HG03095 (cell line): ENCODE results near the gene FAM120A.
A peak's percentile ranks its signal among the peaks of the same experiment; 100 is the strongest.

Experiments
- ATAC-seq: cut with Tn5 transposase; IDR thresholded peaks from one replicate; pipeline ENCODE4 v1.9.1; 2021; ENCODE audit warnings: moderate library complexity; ENCODE audit not compliant: unreplicated experiment

Gene FAM120A

DNA sequence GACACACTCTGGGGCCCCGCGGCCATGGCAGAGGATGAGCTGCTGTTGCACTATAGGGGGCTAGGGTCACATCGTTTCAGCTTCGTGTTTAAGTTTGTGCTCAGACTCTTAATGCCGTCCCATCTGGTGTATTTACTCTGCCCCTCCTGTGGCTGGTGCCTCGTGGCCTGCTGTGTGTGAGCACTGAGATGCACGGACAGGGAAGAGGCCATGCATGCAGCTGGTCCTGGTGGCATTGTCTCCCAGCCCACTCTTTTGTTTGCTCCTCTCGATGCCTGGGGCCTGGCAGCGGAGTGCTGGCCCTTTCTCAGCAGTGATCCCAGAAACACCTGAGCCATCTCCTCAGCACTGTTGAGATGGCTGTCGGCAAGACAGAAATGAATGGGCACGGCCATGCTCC is 94.9 kb downstream of the FAM120A start:
- no peak for ATAC-seq

- no peak for ATAC-seq
These were observed 98.1 kb downstream of the FAM120A start for GRCh38 chr9:93549611-93550010.

- no peak for ATAC-seq
These were observed 101.4 kb downstream of the FAM120A start for GRCh38 chr9:93552923-93553322.

DNA sequence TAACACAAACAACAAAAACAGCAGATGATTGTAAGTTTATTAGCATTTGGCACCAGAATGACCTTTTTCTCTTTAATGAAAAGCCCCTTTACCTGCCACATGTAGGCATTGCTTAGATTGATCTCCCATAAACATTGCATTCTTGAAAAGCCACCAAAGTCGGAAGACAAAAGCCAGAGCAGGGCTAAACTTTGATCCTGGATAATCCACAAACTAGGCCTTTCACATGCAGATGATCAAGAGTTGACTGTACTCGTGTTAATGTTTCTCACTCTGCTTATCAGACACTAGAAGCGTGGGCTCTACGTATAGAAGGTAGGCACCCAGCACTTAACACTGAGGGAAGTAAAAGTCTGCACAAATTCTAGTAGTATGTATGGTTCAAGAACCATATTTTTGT is 103.9 kb downstream of the FAM120A start:
- ATAC-seq, result no peak

- ATAC-seq, result no peak
These were observed 106.1 kb downstream of the FAM120A start for GRCh38 chr9:93557366-93558137.

DNA sequence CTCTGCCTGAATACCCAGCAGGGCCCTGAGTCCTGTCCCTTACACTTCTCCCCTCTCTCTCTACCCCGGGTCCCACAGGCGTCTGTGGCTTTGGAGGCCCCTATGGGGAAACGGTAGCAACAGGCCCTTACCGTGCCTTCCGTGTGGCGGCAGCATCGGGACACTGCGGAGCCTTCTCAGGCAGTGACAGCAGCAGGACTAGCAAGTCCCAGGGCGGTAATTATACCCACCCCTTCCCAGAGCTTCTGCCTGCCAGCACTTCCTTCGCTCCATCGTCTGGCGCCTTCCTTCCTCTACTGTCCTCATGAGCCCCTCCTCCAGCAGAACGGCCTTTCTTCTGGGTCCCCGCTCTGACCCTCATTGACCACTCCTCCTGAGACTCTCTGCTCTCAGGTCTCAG is 107.0 kb downstream of the FAM120A start:
- no peak for ATAC-seq

DNA sequence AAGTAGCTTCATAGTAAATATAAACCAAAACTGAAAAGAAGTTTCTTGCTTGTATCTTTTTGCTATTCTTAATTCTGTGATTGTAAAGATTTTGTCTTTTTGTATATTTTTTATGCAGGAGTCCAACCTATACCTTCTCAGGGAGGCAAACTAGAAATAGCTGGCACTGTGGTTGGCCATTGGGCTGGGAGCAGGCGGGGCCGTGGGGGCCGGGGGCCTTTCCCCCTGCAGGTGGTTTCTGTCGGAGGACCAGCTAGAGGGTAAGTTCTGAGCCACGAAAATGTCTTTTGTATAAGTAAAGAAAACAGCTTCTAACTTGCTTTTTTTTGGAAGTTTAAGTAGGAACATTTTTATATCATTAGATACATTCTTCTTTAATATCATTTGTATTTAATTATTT is 109.5 kb downstream of the FAM120A start:
- ATAC-seq, result no peak

DNA sequence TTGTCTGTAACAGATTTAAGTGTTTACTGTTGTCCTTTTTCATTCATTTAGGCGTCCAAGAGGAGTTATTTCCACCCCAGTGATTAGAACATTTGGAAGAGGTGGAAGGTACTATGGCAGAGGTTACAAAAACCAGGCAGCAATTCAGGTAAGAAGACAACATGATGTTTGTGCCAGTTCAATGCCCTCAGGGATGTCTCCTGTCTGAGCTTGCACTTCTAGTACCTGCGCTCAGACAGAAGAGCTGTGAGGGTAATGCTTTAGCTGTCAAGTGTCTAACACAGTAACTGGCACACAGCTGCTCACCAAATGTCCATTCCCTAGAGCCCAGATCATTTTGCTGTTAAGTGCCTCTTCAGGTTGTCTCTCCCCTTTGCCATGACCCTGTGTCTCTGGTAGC is 110.7 kb downstream of the FAM120A start:
- ATAC-seq, result no peak

DNA sequence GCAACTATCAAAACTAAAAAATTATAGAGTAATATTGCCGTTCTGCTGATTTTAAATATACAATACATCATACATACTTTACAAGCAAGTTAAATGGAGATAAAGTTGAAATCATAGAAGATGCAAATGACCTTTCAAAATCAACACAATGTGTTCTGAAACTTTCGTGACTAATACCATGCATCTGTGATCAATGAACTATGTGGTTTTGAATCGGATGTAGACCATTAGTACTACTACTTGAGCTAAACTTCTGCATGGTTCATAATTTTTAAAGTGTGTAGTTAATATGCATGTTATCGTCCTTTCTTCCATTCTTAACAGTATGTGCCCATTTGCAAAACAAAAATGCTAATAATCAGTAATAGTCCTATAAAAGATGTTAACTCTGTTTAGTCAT is 113.6 kb downstream of the FAM120A start:
- ATAC-seq, result no peak

- peak; percentile 91 for ATAC-seq
These were observed 115.2 kb downstream of the FAM120A start for GRCh38 chr9:93566408-93567270.

- ATAC-seq, result no peak
These were observed 115.9 kb downstream of the FAM120A start for GRCh38 chr9:93567271-93567959.

DNA sequence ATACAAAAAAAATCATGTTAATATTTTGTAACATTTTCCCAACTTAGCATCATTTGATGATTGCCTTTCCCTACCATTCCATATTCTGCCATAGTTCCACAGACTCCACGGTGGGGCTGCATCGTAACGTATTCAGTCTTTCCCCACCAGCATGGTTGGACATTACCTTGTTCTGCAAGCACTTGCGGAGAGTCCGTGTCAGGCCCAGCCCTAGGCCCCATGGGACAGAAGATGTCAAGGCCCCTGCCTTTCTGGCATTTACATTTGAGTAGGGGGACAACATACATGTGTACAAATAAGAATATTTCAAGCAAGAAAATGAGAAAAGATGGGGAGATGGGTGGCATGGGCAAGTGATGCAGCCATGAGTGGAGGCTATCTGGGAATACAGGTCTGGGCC is 116.7 kb downstream of the FAM120A start:
- ATAC-seq, result no peak

GRCh38 chr9:93569621-93570174 is 118.2 kb downstream of the FAM120A start:
- no peak for ATAC-seq

GRCh38 chr9:93572221-93572620 is 120.7 kb downstream of the FAM120A start:
- ATAC-seq, result no peak

DNA sequence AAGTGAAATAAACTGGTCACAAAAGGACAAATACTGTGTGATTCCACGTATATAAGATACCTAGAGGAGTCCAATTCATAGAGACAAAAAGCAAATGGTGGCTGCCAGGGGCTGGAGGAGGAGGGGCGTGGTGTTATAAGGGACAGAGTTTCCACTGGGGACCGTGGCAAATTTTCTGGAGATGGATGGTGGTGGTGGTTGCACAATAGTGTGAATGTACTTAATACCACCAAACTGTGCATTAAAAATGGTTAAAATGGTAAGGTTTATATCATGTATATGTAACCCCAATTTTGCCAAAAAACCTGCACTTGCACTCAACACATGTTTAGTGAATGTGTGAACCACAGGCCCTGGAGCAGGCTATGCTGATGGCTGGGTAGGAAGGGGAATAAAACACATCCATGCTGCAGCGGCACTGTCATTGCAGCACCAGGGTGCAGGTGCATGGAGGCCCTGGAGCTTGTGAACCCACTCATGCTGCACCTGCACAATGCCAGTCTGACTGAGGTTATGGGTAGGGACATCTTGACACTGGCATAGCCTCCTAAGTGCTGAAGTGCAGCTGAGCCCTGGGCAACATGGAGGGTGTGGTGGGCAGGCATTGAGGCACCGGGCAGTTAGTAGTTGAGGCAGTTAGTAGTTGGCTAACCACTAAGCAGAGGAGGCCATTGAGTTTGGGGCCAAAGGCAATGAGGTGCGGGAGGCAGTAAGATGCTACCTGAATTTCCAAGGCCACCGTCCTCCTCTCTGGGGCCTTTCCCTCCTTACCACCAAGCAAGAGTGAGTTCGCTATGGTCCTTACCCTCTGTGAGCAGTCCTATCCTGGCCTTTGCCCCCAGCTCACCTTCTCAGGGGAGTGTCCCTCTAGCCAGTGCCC is 121.4 kb downstream of the FAM120A start:
- no peak for ATAC-seq

GRCh38 chr9:93573516-93573828 is 122.0 kb downstream of the FAM120A start:
- no peak for ATAC-seq

GRCh38 chr9:93574091-93574899 is 122.8 kb downstream of the FAM120A start:
- ATAC-seq, result no peak

GRCh38 chr9:93574900-93575795 is 123.7 kb downstream of the FAM120A start:
- ATAC-seq, result no peak

- ATAC-seq, result no peak
These were observed 124.3 kb downstream of the FAM120A start for GRCh38 chr9:93575796-93576257.
